Skin epidermis (tissue), 12 donors: Measurements from ENCODE around the gene LMNTD2.

Experiments
- H3K27ac ChIP-seq, 21 experiments: fragments of 200-600 bp; sonication (generic) in 11 of 21; one replicate each; pipeline ENCODE4 v1.5.0; 2020; ENCODE audit warnings: mild to moderate bottlenecking in 3 of 21, inconsistent platforms in 2 of 21, moderate library complexity in 2 of 21
- H3K4me3 ChIP-seq, 7 experiments: fragments of 200-600 bp; sonication (generic) in 2 of 7; one replicate each; pipeline ENCODE4 v1.5.0; 2020; ENCODE audit warnings: inconsistent platforms in 2 of 7, mild to moderate bottlenecking in 2 of 7, moderate library complexity in 1 of 7

LMNTD2 gene

GRCh38 chr11:569158-569885 lies 8.8 kb upstream of the LMNTD2 start:
- peak overlapping the region; percentile 46 to 73 (median 54) for H3K4me3 ChIP-seq
- H3K27ac ChIP-seq, result peak overlapping the region; percentile 75 to 97 (median 90)

GRCh38 chr11:568306-569157 lies 8.0 kb upstream of the LMNTD2 start:
- Histone ChIP-seq H3K27ac (peak overlapping the region; percentile 75 to 97 (median 91)), H3K4me3 (peak overlapping the region; percentile 46 to 73 (median 54))

GRCh38 chr11:567629-568292 lies 7.2 kb upstream of the LMNTD2 start:
- Histone ChIP-seq H3K27ac (peak overlapping the region in 20 of 21 experiments; percentile 52 to 97 (median 88)), H3K4me3 (peak overlapping the region; percentile 33 to 73 (median 54))

- Histone ChIP-seq H3K4me3 (peak overlapping the region in 6 of 7 experiments; percentile 33 to 73 (median 52)), H3K27ac (peak overlapping the region in 16 of 21 experiments; percentile 67 to 97 (median 90))
Observed at GRCh38 chr11:567011-567628, 6.6 kb upstream of the LMNTD2 start.

GRCh38 chr11:565921-566509 lies 5.5 kb upstream of the LMNTD2 start:
- Histone ChIP-seq H3K27ac (peak overlapping the region in 1 of 21 experiments; percentile 29), H3K4me3 (no peak overlapping the region)

GRCh38 chr11:563812-564578 lies 3.5 kb upstream of the LMNTD2 start:
- Histone ChIP-seq H3K4me3 (no peak overlapping the region), H3K27ac (peak overlapping the region in 5 of 21 experiments; percentile 11 to 61 (median 54))

GRCh38 chr11:563066-563811 lies 2.7 kb upstream of the LMNTD2 start:
- peak overlapping the region in 5 of 21 experiments; percentile 11 to 61 (median 54) for H3K27ac ChIP-seq
- H3K4me3 ChIP-seq, result no peak overlapping the region

GRCh38 chr11:562046-562645 lies 1.6 kb upstream of the LMNTD2 start:
- peak overlapping the region in 5 of 7 experiments; percentile 85 to 93 (median 89) for H3K4me3 ChIP-seq
- H3K27ac ChIP-seq, result peak overlapping the region in 7 of 21 experiments; percentile 32 to 97 (median 84)

- H3K4me3 ChIP-seq, result peak overlapping the region; percentile 85 to 93 (median 89)
- peak overlapping the region; percentile 34 to 97 (median 84) for H3K27ac ChIP-seq
Observed at GRCh38 chr11:561148-562003, 838 bp upstream of the LMNTD2 start.

- Histone ChIP-seq H3K4me3 (peak overlapping the region; percentile 85 to 93 (median 89)), H3K27ac (peak overlapping the region; percentile 42 to 97 (median 87))
Observed at GRCh38 chr11:559712-560304, 730 bp downstream of the LMNTD2 start.

GRCh38 chr11:559020-559620 lies 1.4 kb downstream of the LMNTD2 start:
- Histone ChIP-seq H3K27ac (peak overlapping the region in 4 of 21 experiments; percentile 83 to 97 (median 91)), H3K4me3 (no peak overlapping the region)

- Histone ChIP-seq H3K27ac (no peak overlapping the region), H3K4me3 (no peak overlapping the region)
Observed at GRCh38 chr11:558503-558902, 2.0 kb downstream of the LMNTD2 start.

GRCh38 chr11:557328-558132 lies 3.0 kb downstream of the LMNTD2 start:
- Histone ChIP-seq H3K27ac (peak overlapping the region in 1 of 21 experiments; percentile 45), H3K4me3 (no peak overlapping the region)

GRCh38 chr11:556662-557256 lies 3.8 kb downstream of the LMNTD2 start:
- Histone ChIP-seq H3K27ac (no peak overlapping the region), H3K4me3 (peak overlapping the region in 1 of 7 experiments; percentile 52)
